Measurements from ENCODE around the gene RIN3. TPM values are rescaled to one million over a fixed set of nuclear protein-coding genes. Genes with fewer than 3 reads are reported as not detected.
A peak's percentile ranks its signal among the peaks of the same experiment; 100 is the strongest.

Gene RIN3
- total and polyA plus RNA-seq, 2 of the 4 experiments (the other 2 are of a cell fraction) = 2.5 to 11.1 TPM

GRCh38 chr14:92542766-92543554, 29.4 kb downstream of the RIN3 start:
- no peak overlapping the region for H4K8ac ChIP-seq (ENCODE audit: low read depth in 2 of 2, low read length in 2 of 2)
- no peak overlapping the region for H2BK120ac ChIP-seq (ENCODE audit: low read depth, low read length)
- H2AK5ac ChIP-seq (ENCODE audit: low read depth, low read length) = no peak overlapping the region
- peaks cover 17% of the 10 kb centered on the region for H3K4me1 ChIP-seq (ENCODE audit: control insufficient read depth, insufficient read depth, low read length)
- no peak overlapping the region for H2BK5ac ChIP-seq (ENCODE audit: low read depth, low read length, poor library complexity, severe bottlenecking)
- 0 out of 2 replicates have a peak overlapping the region, but pooled peaks have one; percentile 5 for H2BK20ac ChIP-seq (ENCODE audit: low read depth, low read length)
- peaks cover 37 to 71% of the 10 kb centered on the region in 2 experiments for H3K79me1 ChIP-seq (ENCODE audit: low read depth in 1 of 2, low read length in 2 of 2)
- no peak overlapping the region for H3K27ac ChIP-seq (ENCODE audit: insufficient read depth, low read length)
- H3K56ac ChIP-seq (ENCODE audit: extremely low read depth, insufficient read depth, low read length) = no peak overlapping the region
- no peak overlapping the region for H4K91ac ChIP-seq (ENCODE audit: insufficient read depth, low read depth, low read length)
- no peak overlapping the region for H3K23ac ChIP-seq (ENCODE audit: low read depth, low read length)
- no peak overlapping the region for H2AK9ac ChIP-seq (replicated peaks; ENCODE audit: low read depth, low read length, poor library complexity)
- H3K9ac ChIP-seq (ENCODE audit: low read depth, low read length) = no peak overlapping the region
- no peaks in the 10 kb centered on the region for H3K27me3 ChIP-seq (ENCODE audit: control insufficient read depth, insufficient read depth, low read length)
- no peak overlapping the region for H3K14ac ChIP-seq (replicated peaks; ENCODE audit: low read depth, low read length)
- BruUV-seq (replicated peaks) = no TSS peak
- no peak overlapping the region for H2AFZ ChIP-seq (replicated peaks; ENCODE audit: low read length, poor library complexity)
- H3K4me2 ChIP-seq (ENCODE audit: low read depth, low read length) = no peak overlapping the region
- H4K5ac ChIP-seq (ENCODE audit: low read depth, low read length) = no peak overlapping the region
- TF ChIP-seq RCOR1 (IDR thresholded peaks at IDR 0.05; ENCODE audit: insufficient replicate concordance, low read length) (no peak), CHD1 (IDR thresholded peaks at IDR 0.05; ENCODE audit: low read depth, low read length) (no peak), MAFK (IDR thresholded peaks at IDR 0.05; ENCODE audit: low read depth, low read length) (no peak), CTCF (conservative IDR thresholded peaks at IDR 0.05; ENCODE audit: low read depth, low read length) (no peak), MAZ (IDR thresholded peaks at IDR 0.05; ENCODE audit: borderline replicate concordance, low read depth, low read length) (no peak), BHLHE40 (IDR thresholded peaks at IDR 0.05; ENCODE audit: low read depth, low read length) (no peak), FOS (IDR thresholded peaks at IDR 0.05; ENCODE audit: low read depth, low read length) (no peak), USF2 (IDR thresholded peaks at IDR 0.05; ENCODE audit: low read depth, low read length) (no peak)
- intact Hi-C loops (cut with micrococcal nuclease) (loop anchor here (5.0 kb wide), 1 partner anchor 104 kb away; no protein-coding TSS in a partner anchor), dilution Hi-C loops (cut with HindIII; ENCODE audit: low sequenced_read_pairs, unreplicated experiment) (no loop called here), in situ Hi-C loops (cut with MboI; ENCODE audit: low sequenced_read_pairs) (no loop called here)
- peaks cover 24% of the 10 kb centered on the region for H3K9me1 ChIP-seq (ENCODE audit: insufficient read depth, low read length)
- no peaks in the 10 kb centered on the region for H3K9me3 ChIP-seq (ENCODE audit: control insufficient read depth, insufficient read depth, low read length)
- no peak overlapping the region for H3K18ac ChIP-seq (ENCODE audit: low read depth, low read length)
- ChIA-PET POLR2A (ENCODE audit: unreplicated experiment) (no interaction called here), CTCF (no interaction called here)
- no peak overlapping the region for H3K4ac ChIP-seq (ENCODE audit: low read depth, low read length)
- ATAC-seq (ENCODE audit: low read depth) (no peak), DNase-seq (no peak)
- H2BK15ac ChIP-seq (ENCODE audit: low read depth, low read length) = no peak overlapping the region; the same call in 2 of the 3 replicates
- 76% methylated on average over 5 of the region's 8 CpGs; no CpG with 5 or more reads in 1 of the 2 experiments for WGBS, 2 experiments (ENCODE audit: extremely low coverage in 2 of 2, insufficient read length in 1 of 2)
- H3K36me3 ChIP-seq (ENCODE audit: control insufficient read depth, insufficient read depth, low read length) = no peaks in the 10 kb centered on the region
- no peak overlapping the region for H3K4me3 ChIP-seq (ENCODE audit: insufficient read depth, low read depth, low read length)
- peaks cover 8% of the 10 kb centered on the region for H4K20me1 ChIP-seq (ENCODE audit: insufficient read depth, low read length)
